Measurements from ENCODE around the gene HTR3A.

DNA sequence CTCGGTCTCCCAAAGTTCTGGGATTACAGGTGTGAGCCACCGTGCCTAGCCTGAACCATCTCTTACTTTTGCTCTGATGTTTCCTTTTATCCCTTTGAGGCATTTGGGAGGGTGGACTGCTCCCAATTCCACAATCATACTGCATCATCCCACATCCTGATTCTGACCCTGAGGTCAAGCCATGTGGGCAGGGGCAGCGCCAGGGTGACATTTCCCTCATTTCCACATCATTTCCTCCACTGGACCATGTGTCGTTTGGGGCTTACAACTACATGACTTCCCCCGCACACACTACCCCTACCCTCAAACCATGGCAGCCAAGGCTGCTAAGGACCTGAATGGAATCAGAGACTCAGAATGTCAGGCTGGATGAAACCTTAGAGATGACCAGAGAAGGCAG, 58.2 kb downstream of the HTR3A start:
- TF ChIP-seq CTCF (IDR thresholded peaks at IDR 0.05 in 8 of 11, conservative IDR thresholded peaks at IDR 0.05 in 3 of 11), result no peak
- TF ChIP-seq POLR2AphosphoS5 (IDR thresholded peaks at IDR 0.05), result no peak
- TF ChIP-seq POLR2A (IDR thresholded peaks at IDR 0.05), result no peak

Measured in spleen (tissue), 7 donors.